Bronchial epithelial cell (primary cell): ENCODE results near the gene NEURL3. TPM values are rescaled to one million over a fixed set of nuclear protein-coding genes. Genes with fewer than 3 reads are reported as not detected.

Experiments used
- DNase-seq: peaks from one replicate; pipeline ENCODE4 v3.0.0-alpha.2; 2010; ENCODE audit warnings: low read depth
- FAIRE-seq: peaks from 2 replicates; lab custom pipeline; 2011; peaks lifted over from hg19 to GRCh38; lab: Jason Lieb, UNC
- H3K27me3 ChIP-seq: 2 replicates; pipeline ENCODE4 v1.5.1; 2011; ENCODE audit warnings: low read length; ENCODE audit not compliant: control insufficient read depth, insufficient read depth
- H3K36me3 ChIP-seq: 2 replicates; pipeline ENCODE4 v1.5.1; 2011; ENCODE audit warnings: low read length; ENCODE audit not compliant: control insufficient read depth, insufficient read depth
- H3K4me3 ChIP-seq: 2 replicates; pipeline ENCODE4 v1.5.1; 2011; ENCODE audit warnings: mild to moderate bottlenecking, low read depth, low read length, control low read depth
- CTCF ChIP-seq: IDR thresholded peaks from 2 replicates; pipeline ENCODE4 v1.5.1; 2011; ENCODE audit warnings: mild to moderate bottlenecking, moderate library complexity, low read length, control low read depth, inconsistent platforms; ENCODE audit not compliant: insufficient read depth, severe bottlenecking
- total RNA-seq: library from RNA; depleted of rRNA; stranded (reverse); fragments of >200 nt; gene quantifications from 2 replicates; pipeline ENCODE4 v1.2.1, GENCODE V29; 2014

The NEURL3 gene
- total RNA-seq, 1 donor from 2014 or later, result not detected

DNA sequence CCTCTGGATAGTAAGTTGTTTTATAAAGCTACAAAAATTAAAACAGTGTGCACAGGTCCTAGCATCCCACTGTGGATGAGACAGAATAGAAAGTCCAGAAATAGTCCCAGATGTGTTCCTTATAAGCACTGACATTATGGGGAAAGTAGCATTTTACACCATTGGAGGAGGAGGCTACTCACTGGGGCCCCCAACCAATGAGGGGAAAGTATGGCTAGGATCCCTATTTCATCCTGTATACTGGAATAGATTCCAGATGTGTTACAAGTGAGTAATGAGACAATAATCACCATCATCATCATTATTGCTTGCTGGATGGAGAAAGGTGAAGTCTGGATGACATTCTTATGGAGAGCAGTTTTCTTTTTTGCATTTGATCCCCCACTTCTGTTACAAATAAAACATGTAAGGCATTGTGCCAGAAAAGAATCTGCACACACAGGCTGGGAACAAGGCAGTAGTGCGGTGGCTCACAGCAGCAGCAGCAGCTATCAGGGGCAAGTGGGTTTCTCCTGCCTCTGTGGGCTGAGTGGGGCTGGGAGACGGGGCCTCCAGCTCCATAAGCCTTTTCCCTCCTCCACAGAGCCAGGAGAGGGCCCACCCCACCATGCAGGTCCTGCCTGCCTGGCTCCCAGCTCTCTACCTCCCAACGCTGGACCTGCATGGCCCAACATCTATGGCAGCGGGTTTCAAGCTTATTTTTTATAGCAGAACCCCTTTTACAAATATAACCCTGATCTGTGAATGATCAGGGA lies 36.4 kb upstream of the NEURL3 start:
- Histone ChIP-seq H3K4me3 (no peak overlapping the region), H3K27me3 (no peaks in the 10 kb centered on the region), H3K36me3 (no peaks in the 10 kb centered on the region)
- TF ChIP-seq CTCF, result no peak
- DNase-seq (no peak), FAIRE-seq (no peak)

DNA sequence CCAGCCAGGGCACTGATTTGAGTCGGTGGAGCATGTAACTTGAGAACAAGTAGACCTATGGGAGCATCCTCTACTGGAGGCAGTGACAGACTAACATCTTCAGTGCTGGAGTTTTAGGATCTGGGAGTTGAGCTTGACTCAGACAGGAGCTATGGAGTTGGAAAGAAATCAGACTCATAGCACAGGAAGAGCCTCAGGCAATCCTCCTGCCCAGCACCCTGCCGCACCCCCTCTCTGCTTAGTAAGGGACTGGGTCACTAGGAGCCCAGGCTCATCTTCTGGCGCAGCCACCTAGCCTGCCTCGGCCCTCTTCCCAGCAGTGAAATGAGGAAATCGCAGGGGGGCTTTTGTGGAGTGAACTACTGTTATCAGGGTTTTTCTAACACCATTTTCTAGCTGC lies 35.0 kb upstream of the NEURL3 start:
- no peak for TF ChIP-seq CTCF
- H3K4me3 ChIP-seq, result no peak overlapping the region
- no peaks in the 10 kb centered on the region for H3K36me3 ChIP-seq
- DNase-seq (peak; percentile 84), FAIRE-seq (no peak)
- no peaks in the 10 kb centered on the region for H3K27me3 ChIP-seq

- H3K27me3 ChIP-seq, result no peaks in the 10 kb centered on the region
- no peak for TF ChIP-seq CTCF
- DNase-seq, result no peak
- H3K4me3 ChIP-seq, result no peak overlapping the region
- H3K36me3 ChIP-seq, result no peaks in the 10 kb centered on the region
- FAIRE-seq, result no peak
Observed at GRCh38 chr2:96539215-96539920, 34.2 kb upstream of the NEURL3 start.

- DNase-seq (no peak), FAIRE-seq (no peak)
- Histone ChIP-seq H3K36me3 (no peaks in the 10 kb centered on the region), H3K4me3 (no peak overlapping the region), H3K27me3 (no peaks in the 10 kb centered on the region)
- no peak for TF ChIP-seq CTCF
Observed at GRCh38 chr2:96538487-96539214, 33.5 kb upstream of the NEURL3 start.

GRCh38 chr2:96537734-96538486 lies 32.8 kb upstream of the NEURL3 start:
- Histone ChIP-seq H3K4me3 (peak overlapping the region; percentile 51), H3K36me3 (no peaks in the 10 kb centered on the region), H3K27me3 (no peaks in the 10 kb centered on the region)
- TF ChIP-seq CTCF, result no peak
- FAIRE-seq (no peak), DNase-seq (no peak)
